K562 (cell line): Measurements from ENCODE around the gene SORCS1. TPM values are rescaled to one million over a fixed set of nuclear protein-coding genes. Genes with fewer than 3 reads are reported as not detected.

Source experiments
- ATAC-seq: fragments of 200-7000 bp; cut with Tn5 transposase; 3 replicates; pipeline ENCODE4 v1.9.1; 2020; ENCODE audit warnings: moderate library complexity
- BruUV-seq: library from RNA; stranded (reverse); fragments of 400-500 nt; replicated peaks from 2 replicates; lab custom pipeline; 2021; lab: Mats Ljungman, UMichigan
- CTCF ChIA-PET: fragments of 300-600 bp; formaldehyde crosslinking; extraction: SDS; loops from one replicate; lab custom pipeline; 2021; ENCODE audit warnings: low intra/inter-chr PET ratio; lab: Yijun Ruan, JAX
- POLR2A ChIA-PET: fragments of 300-600, 350-650 bp; sonication (Branson Sonifier 250); formaldehyde crosslinking; extraction: SDS; loops from one replicate; lab custom pipeline; 2021; ENCODE audit warnings: antibody characterized with exemption, inconsistent platforms; lab: Yijun Ruan, JAX
- DNase-seq, 4 experiments: peaks; one replicate each; pipeline versions ENCODE4 v3.0.0 to v3.0.0-alpha.2; 2011 to 2018; ENCODE audit warnings: low spot score in 3 of 4, mixed read lengths in 3 of 4; ENCODE audit errors: extremely low read depth in 1 of 4
- FAIRE-seq: peaks from 2 replicates; lab custom pipeline; 2011; peaks lifted over from hg19 to GRCh38; lab: Jason Lieb, UNC
- H2AFZ ChIP-seq: 2 replicates; pipeline ENCODE4 v1.6.0; 2011; ENCODE audit warnings: low read depth, low read length, control low read depth, inconsistent platforms
- H3K27ac ChIP-seq: fragments of 200-600 bp; 3 replicates; pipeline ENCODE4 v1.8.0; 2011; ENCODE audit warnings: low read depth, mild to moderate bottlenecking, control low read depth, inconsistent platforms, low read length, moderate library complexity, mixed read lengths; ENCODE audit errors: extremely low read depth
- H3K27me3 ChIP-seq, 2 experiments: fragments of 300-600 bp in 1 of 2; 2 replicates in 1 of 2; 3 replicates in 1 of 2; pipeline versions ENCODE4 v1.6.0 to v1.8.0; 2011; ENCODE audit warnings: inconsistent platforms in 2 of 2, low read length in 2 of 2, mild to moderate bottlenecking in 1 of 2, mixed read lengths in 1 of 2, moderate library complexity in 1 of 2; ENCODE audit not compliant: control insufficient read depth in 2 of 2, insufficient read depth in 2 of 2
- H3K36me3 ChIP-seq: fragments of 300-600 bp; 3 replicates; pipeline ENCODE4 v1.8.0; 2011; ENCODE audit warnings: mild to moderate bottlenecking, low read length, inconsistent platforms; ENCODE audit not compliant: control insufficient read depth, insufficient read depth
- H3K4me1 ChIP-seq, 2 experiments: fragments of 200-600 bp in 1 of 2; replicated peaks in 1 of 2; 2 replicates in 1 of 2; 3 replicates in 1 of 2; pipeline versions ENCODE4 v1.5.1 to v1.8.0; 2011; ENCODE audit warnings: inconsistent platforms in 2 of 2, low read length in 2 of 2, mild to moderate bottlenecking in 1 of 2, mixed read lengths in 1 of 2, moderate library complexity in 1 of 2; ENCODE audit not compliant: control insufficient read depth in 2 of 2, insufficient read depth in 2 of 2
- H3K4me2 ChIP-seq: 2 replicates; pipeline ENCODE4 v1.6.1; 2011; ENCODE audit warnings: low read length, control low read depth, inconsistent platforms, mixed read lengths; ENCODE audit not compliant: insufficient read depth
- H3K4me3 ChIP-seq: fragments of 200-600 bp; sonication (generic), shearing (Covaris generic); 2 replicates; pipeline ENCODE4 v1.5.1; 2016; ENCODE audit warnings: control low read depth, inconsistent platforms
- H3K79me2 ChIP-seq: fragments of 200-600 bp; 3 replicates; pipeline ENCODE4 v1.8.0; 2011; ENCODE audit warnings: low read length, inconsistent platforms; ENCODE audit not compliant: control insufficient read depth, insufficient read depth
- H3K9ac ChIP-seq, 2 experiments: 2 replicates each; pipeline versions ENCODE4 v1.6.0 to v1.6.1; 2011; ENCODE audit warnings: low read depth in 2 of 2, low read length in 2 of 2, control low read depth in 1 of 2, inconsistent platforms in 1 of 2, mild to moderate bottlenecking in 1 of 2, mixed read lengths in 1 of 2; ENCODE audit not compliant: insufficient read depth in 1 of 2
- H3K9me1 ChIP-seq: one replicate; pipeline ENCODE4 v1.6.0; 2011; ENCODE audit warnings: inconsistent platforms, mild to moderate bottlenecking, low read length, moderate library complexity; ENCODE audit not compliant: control insufficient read depth, insufficient read depth
- H3K9me3 ChIP-seq: replicated peaks from 2 replicates; pipeline ENCODE4 v1.5.1; 2011; ENCODE audit warnings: low read depth, low read length, inconsistent platforms; ENCODE audit not compliant: control insufficient read depth, insufficient read depth
- H4K20me1 ChIP-seq: replicated peaks from 2 replicates; pipeline ENCODE4 v1.6.1; 2011; ENCODE audit warnings: low read length, inconsistent platforms, mixed read lengths; ENCODE audit not compliant: control insufficient read depth, insufficient read depth
- ATF6 ChIP-seq: sonication (generic); formaldehyde crosslinking; IDR thresholded peaks from 2 replicates; pipeline ENCODE4 v1.4.0; 2020; ENCODE audit warnings: mild to moderate bottlenecking, missing genetic modification reagents
- BCOR ChIP-seq: fragments of 450-650 bp; IDR thresholded peaks from 2 replicates; pipeline ENCODE4 v1.6.1; 2016
- CC2D1A ChIP-seq: fragments of 450-650 bp; IDR thresholded peaks from 2 replicates; pipeline ENCODE4 v1.6.1; 2017; ENCODE audit warnings: mild to moderate bottlenecking
- FOXJ2 ChIP-seq: fragments of 200-800 bp; sonication (Bioruptor generic); IDR thresholded peaks from 2 replicates; pipeline ENCODE4 v1.6.1; 2016; ENCODE audit warnings: missing genetic modification characterization, missing compliant biosample characterization
- HEY1 ChIP-seq: fragments of 250-450 bp; sonication (Bioruptor Pico); IDR thresholded peaks from 2 replicates; pipeline ENCODE4 v1.5.0; 2020; ENCODE audit warnings: mild to moderate bottlenecking, moderate library complexity, borderline replicate concordance
- JUND ChIP-seq, 2 experiments: IDR thresholded peaks; 2 replicates in 1 of 2; 3 replicates in 1 of 2; pipeline ENCODE4 v1.6.1; 2011; ENCODE audit warnings: borderline replicate concordance in 2 of 2, low read depth in 2 of 2, low read length in 2 of 2, improper control_type of control experiment in 1 of 2, missing biosample characterization in 1 of 2, missing genetic modification characterization in 1 of 2, missing genetic modification reagents in 1 of 2
- NR1H2 ChIP-seq: sonication (generic); formaldehyde crosslinking; IDR thresholded peaks from 2 replicates; pipeline ENCODE4 v1.4.0; 2020; ENCODE audit warnings: mild to moderate bottlenecking, missing genetic modification reagents
- RFX1 ChIP-seq: fragments of 450-650 bp; IDR thresholded peaks from 2 replicates; pipeline ENCODE4 v1.6.1; 2016; ENCODE audit warnings: mild to moderate bottlenecking, moderate library complexity
- RNF2 ChIP-seq: sonication (generic); IDR thresholded peaks from 2 replicates; pipeline ENCODE4 v1.6.1; 2016
- SRF ChIP-seq, 2 experiments: fragments of 250-450, 450-650 bp in 1 of 2; sonication (Bioruptor Pico) in 1 of 2; sonication (generic) in 1 of 2; formaldehyde crosslinking; IDR thresholded peaks; 2 replicates each; pipeline versions ENCODE4 v1.5.0 to v1.5.1; 2020 to 2022; ENCODE audit warnings: mild to moderate bottlenecking in 1 of 2, missing genetic modification reagents in 1 of 2
- ZNF445 ChIP-seq: fragments of 250-450 bp; sonication (Bioruptor Pico); IDR thresholded peaks from 2 replicates; pipeline ENCODE4 v1.4.0; 2020; ENCODE audit warnings: low read depth, mild to moderate bottlenecking, moderate library complexity
- ZSCAN32 ChIP-seq: fragments of 450-650 bp; formaldehyde crosslinking; IDR thresholded peaks from 2 replicates; pipeline ENCODE4 v1.4.0; 2020; ENCODE audit warnings: mild to moderate bottlenecking, moderate library complexity
- WGBS: fragments of 100-300 bp; shearing (Covaris generic); methylation state at CpG from one replicate; pipeline ENCODE4 v1.1.6; 2016; ENCODE audit warnings: low coverage, mixed read lengths; ENCODE audit not compliant: insufficient coverage; ENCODE audit errors: missing lambda C conversion rate; 5-methylcytosine and 5-hydroxymethylcytosine counted together
- in situ Hi-C: fragments of 300-500 bp; cut with MboI; formaldehyde crosslinking; loops from 4 replicates; pipeline ENCODE4 v1.15.0; 2018; ENCODE audit warnings: inconsistent platforms, mixed read lengths
- intact Hi-C: fragments of 100-400 bp; cut with micrococcal nuclease; formaldehyde crosslinking; loops from 2 replicates; pipeline ENCODE4 v1.14.2; 2022
- polyA plus RNA-seq, 8 experiments: library from polyadenylated mRNA; depleted of rRNA in 4 of 8; stranded (reverse) in 5 of 8; unstranded in 3 of 8; fragments of >200 nt; fragmentation: Nextera tagmentation in 2 of 8; fragmentation: Illumina TruSeq in 1 of 8; extraction: Ambion mirVana in 2 of 8; extraction: Trizol in 1 of 8; gene quantifications; 2 replicates each; pipeline versions ENCODE4 v1.2.1 to v1.2.3, GENCODE V29; 2011 to 2014; ENCODE audit warnings: inconsistent platforms in 1 of 8, missing spikeins in 1 of 8
- total RNA-seq, 7 experiments: library from RNA; depleted of rRNA in 6 of 7; stranded (reverse); fragments of >200 nt in 6 of 7; fragmentation: Illumina TruSeq in 2 of 7; extraction: Trizol in 2 of 7; gene quantifications; 2 replicates each; pipeline versions ENCODE4 v1.2.1 to v1.2.3, GENCODE V29; 2011 to 2021; ENCODE audit warnings: low replicate concordance in 1 of 7

Gene SORCS1
- total and polyA plus RNA-seq, 9 of the 15 experiments (the other 6 are each of a cell fraction or from before 2014, with no cell fraction given), result 1.5 to 3.9 (median 2.7) TPM

- no peaks in the 10 kb centered on the region for H3K79me2 ChIP-seq
- H3K9me1 ChIP-seq, result no peaks in the 10 kb centered on the region
- no TSS peak for BruUV-seq
- in situ Hi-C loops, result no loop called here
- intact Hi-C loops, result no loop called here
- H3K36me3 ChIP-seq, result no peaks in the 10 kb centered on the region
- ChIA-PET POLR2A (no interaction called here), CTCF (no interaction called here)
- no peaks in the 10 kb centered on the region for H4K20me1 ChIP-seq
- H2AFZ ChIP-seq, result no peak overlapping the region
- no peak for FAIRE-seq
- no peaks in the 10 kb centered on the region for H3K9me3 ChIP-seq
- no peak for TF ChIP-seq SRF (CRISPR knock-in tag; IDR thresholded peaks at IDR 0.05)
- no peak for TF ChIP-seq ZSCAN32 (CRISPR knock-in tag)
- no peak for TF ChIP-seq RNF2
- TF ChIP-seq, all 486 proteins: peak for 0
- 79% methylated on average over 6 of the region's 6 CpGs for WGBS
- Histone ChIP-seq H3K27ac (no peak overlapping the region), H3K9ac (no peak overlapping the region), H3K4me2 (no peak overlapping the region), H3K27me3 (no peaks in the 10 kb centered on the region), H3K4me3 (no peak overlapping the region), H3K4me1 (no peaks in the 10 kb centered on the region)
- no peak for DNase-seq
- no peak for ATAC-seq
Measured at GRCh38 chr10:107094824-107095522, 69.5 kb downstream of the SORCS1 start.

DNA sequence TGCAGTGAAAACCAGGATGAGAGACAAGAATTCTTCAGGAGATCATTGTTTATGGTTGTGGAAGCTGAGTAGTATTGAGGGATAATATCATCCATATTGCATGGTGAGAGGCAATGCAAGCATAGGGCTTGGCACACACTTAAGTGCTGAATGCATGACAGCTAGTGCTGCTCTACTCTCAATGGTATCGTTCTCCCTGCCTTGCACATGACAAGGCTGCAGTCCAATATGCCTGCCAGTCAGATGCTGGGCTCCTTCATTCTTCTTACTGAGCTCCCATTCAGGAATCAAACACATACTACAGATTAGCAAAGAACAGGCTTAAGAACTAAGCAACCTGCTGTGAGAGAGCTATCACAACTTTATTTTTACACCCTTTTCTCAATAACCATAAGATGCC is 72.2 kb downstream of the SORCS1 start:
- H3K79me2 ChIP-seq, result no peaks in the 10 kb centered on the region
- 0% methylated on average over 1 of the region's 1 CpG for WGBS
- intact Hi-C loops, result no loop called here
- no peak for TF ChIP-seq ZNF445 (CRISPR knock-in tag)
- TF ChIP-seq JUND (IDR thresholded peaks at IDR 0.05; ENCODE audit: borderline replicate concordance, low read depth, low read length), result no peak
- TF ChIP-seq JUND (tag; IDR thresholded peaks at IDR 0.05; ENCODE audit: borderline replicate concordance, low read depth, low read length), result no peak
- no peak for TF ChIP-seq NR1H2
- no peak for TF ChIP-seq CC2D1A
- no peak for TF ChIP-seq HEY1 (CRISPR knock-in tag)
- TF ChIP-seq ATF6 (CRISPR knock-in tag), result no peak
- no peak for TF ChIP-seq BCOR
- TF ChIP-seq FOXJ2 (tag), result no peak
- no peak for TF ChIP-seq RFX1

More for the DNA sequence above, 72.2 kb downstream of the SORCS1 start:
- Histone ChIP-seq H3K4me3 (no peak overlapping the region), H3K9me3 (no peaks in the 10 kb centered on the region), H3K27ac (no peak overlapping the region), H4K20me1 (no peaks in the 10 kb centered on the region), H3K9ac (no peak overlapping the region), H3K4me2 (no peak overlapping the region), H3K27me3 (no peaks in the 10 kb centered on the region), H2AFZ (no peak overlapping the region), H3K4me1 (no peaks in the 10 kb centered on the region), H3K36me3 (no peaks in the 10 kb centered on the region), H3K9me1 (no peaks in the 10 kb centered on the region)
- in situ Hi-C loops, result no loop called here
- FAIRE-seq, result no peak
- ChIA-PET POLR2A (interaction anchor here (1.2 kb wide), 1 partner anchor 60 kb away, joined by 4 read pairs; no protein-coding TSS in a partner anchor), CTCF (no interaction called here)
- no peak for DNase-seq
- ATAC-seq, result no peak
- no TSS peak for BruUV-seq
